OCI-LY1 (cell line): ENCODE measurements around the gene SLC25A46.

Source experiments
- H2AFZ ChIP-seq: fragments of 200-600 bp; sonication (generic), shearing (Covaris generic); 2 replicates; pipeline ENCODE4 v1.6.0; 2014; ENCODE audit warnings: antibody characterized with exemption, mild to moderate bottlenecking, low read length
- H3F3A ChIP-seq: fragments of 200-600 bp; sonication (generic), shearing (Covaris generic); 2 replicates; pipeline ENCODE4 v1.6.0; 2014; ENCODE audit warnings: mild to moderate bottlenecking, antibody characterized with exemption, low read length, moderate library complexity; ENCODE audit not compliant: insufficient read depth
- H3K27ac ChIP-seq: fragments of 200-600 bp; sonication (generic); 2 replicates; pipeline ENCODE4 v1.5.1; 2014; ENCODE audit warnings: low read length, mixed run types, mild to moderate bottlenecking, low read depth; ENCODE audit not compliant: poor library complexity, severe bottlenecking
- H3K27me3 ChIP-seq: fragments of 200-600 bp; sonication (generic); 2 replicates; pipeline ENCODE4 v1.6.0; 2014; ENCODE audit warnings: antibody characterized with exemption, mild to moderate bottlenecking, low read length, moderate library complexity; ENCODE audit not compliant: insufficient read depth
- H3K36me3 ChIP-seq: fragments of 200-600 bp; sonication (generic); 2 replicates; pipeline ENCODE4 v1.6.1; 2014; ENCODE audit warnings: mild to moderate bottlenecking, antibody characterized with exemption, low read length, moderate library complexity, mixed read lengths; ENCODE audit not compliant: insufficient read depth
- H3K4me1 ChIP-seq: fragments of 200-600 bp; sonication (generic); 2 replicates; pipeline ENCODE4 v1.5.1; 2014; ENCODE audit warnings: mild to moderate bottlenecking, low read length, moderate library complexity; ENCODE audit not compliant: insufficient read depth, severe bottlenecking
- H3K4me2 ChIP-seq: fragments of 200-600 bp; sonication (generic), shearing (Covaris generic); 2 replicates; pipeline ENCODE4 v1.6.1; 2014; ENCODE audit warnings: low read length
- H3K4me3 ChIP-seq: fragments of 200-600 bp; sonication (generic); 2 replicates; pipeline ENCODE4 v1.5.1; 2014; ENCODE audit warnings: low read length, low read depth, mild to moderate bottlenecking, mixed read lengths; ENCODE audit not compliant: poor library complexity, severe bottlenecking
- H3K79me2 ChIP-seq: fragments of 200-600 bp; shearing (Covaris generic); 2 replicates; pipeline ENCODE4 v1.6.1; 2016; ENCODE audit warnings: mixed run types, low read length, mixed read lengths; ENCODE audit not compliant: insufficient read depth
- H3K9ac ChIP-seq: fragments of 200-600 bp; sonication (generic), shearing (Covaris generic); 2 replicates; pipeline ENCODE4 v1.6.1; 2014; ENCODE audit warnings: mild to moderate bottlenecking, low read length, mixed read lengths
- H3K9me2 ChIP-seq: fragments of 200-600 bp; sonication (generic), shearing (Covaris generic); 2 replicates; pipeline ENCODE4 v1.6.1; 2014; ENCODE audit warnings: low read depth, mild to moderate bottlenecking, low read length, mixed read lengths
- H3K9me3 ChIP-seq: fragments of 200-600 bp; shearing (Covaris generic); 2 replicates; pipeline ENCODE4 v1.6.1; 2014; ENCODE audit warnings: low read length, mixed read lengths
- H4K20me1 ChIP-seq: fragments of 200-600 bp; sonication (generic), shearing (Covaris generic); 2 replicates; pipeline ENCODE4 v1.6.0; 2016; ENCODE audit warnings: mild to moderate bottlenecking, low read length; ENCODE audit not compliant: insufficient read depth
- CTCF ChIP-seq: fragments of 200-600 bp; sonication (generic), shearing (Covaris generic); IDR thresholded peaks from 2 replicates; pipeline ENCODE4 v1.5.1; 2017; ENCODE audit warnings: mild to moderate bottlenecking, antibody characterized with exemption, low read length, moderate library complexity, mixed read lengths
- EZH2 ChIP-seq: fragments of 200-600 bp; sonication (generic), shearing (Covaris generic); IDR thresholded peaks from 2 replicates; pipeline ENCODE4 v1.8.0; 2017; ENCODE audit warnings: borderline replicate concordance, mixed run types, mild to moderate bottlenecking, antibody characterized with exemption, low read length, moderate library complexity, mixed read lengths

The SLC25A46 gene

GRCh38 chr5:110802998-110803397 is 64.2 kb downstream of the SLC25A46 start:
- no peaks in the 10 kb centered on the region for H3K27me3 ChIP-seq
- TF ChIP-seq CTCF (no peak), EZH2 (no peak)
- H3K36me3 ChIP-seq = no peaks in the 10 kb centered on the region
- H3K9me2 ChIP-seq = no peaks in the 10 kb centered on the region
- H3K4me2 ChIP-seq = no peak overlapping the region
- H3F3A ChIP-seq = no peaks in the 10 kb centered on the region
- no peaks in the 10 kb centered on the region for H3K4me1 ChIP-seq
- no peak overlapping the region for H3K4me3 ChIP-seq
- H3K27ac ChIP-seq = no peak overlapping the region
- H2AFZ ChIP-seq = no peak overlapping the region
- no peak overlapping the region for H3K9ac ChIP-seq
- no peaks in the 10 kb centered on the region for H4K20me1 ChIP-seq
- no peaks in the 10 kb centered on the region for H3K79me2 ChIP-seq
- no peaks in the 10 kb centered on the region for H3K9me3 ChIP-seq

GRCh38 chr5:110803467-110804326 is 64.9 kb downstream of the SLC25A46 start:
- no peak overlapping the region for H3K27ac ChIP-seq
- no peak overlapping the region for H3K4me2 ChIP-seq
- H3K4me1 ChIP-seq = no peaks in the 10 kb centered on the region
- H3K79me2 ChIP-seq = no peaks in the 10 kb centered on the region
- no peaks in the 10 kb centered on the region for H3K36me3 ChIP-seq
- no peak overlapping the region for H3K9ac ChIP-seq
- H3K4me3 ChIP-seq = no peak overlapping the region
- no peak overlapping the region for H2AFZ ChIP-seq
- no peaks in the 10 kb centered on the region for H4K20me1 ChIP-seq
- no peaks in the 10 kb centered on the region for H3K27me3 ChIP-seq
- no peaks in the 10 kb centered on the region for H3K9me3 ChIP-seq
- no peaks in the 10 kb centered on the region for H3K9me2 ChIP-seq
- TF ChIP-seq CTCF (no peak), EZH2 (no peak)
- H3F3A ChIP-seq = no peaks in the 10 kb centered on the region

- Histone ChIP-seq H4K20me1 (no peaks in the 10 kb centered on the region), H3K79me2 (no peaks in the 10 kb centered on the region), H3F3A (no peaks in the 10 kb centered on the region), H3K9me3 (no peaks in the 10 kb centered on the region), H3K4me2 (no peak overlapping the region), H3K27ac (no peak overlapping the region), H3K4me1 (no peaks in the 10 kb centered on the region), H3K36me3 (no peaks in the 10 kb centered on the region), H3K27me3 (no peaks in the 10 kb centered on the region), H3K9me2 (no peaks in the 10 kb centered on the region), H2AFZ (no peak overlapping the region), H3K4me3 (no peak overlapping the region), H3K9ac (no peak overlapping the region)
- no peak for TF ChIP-seq CTCF
- no peak for TF ChIP-seq EZH2
Observed at GRCh38 chr5:110807169-110807568, 68.4 kb downstream of the SLC25A46 start.
